ENCODE results near the gene VPS37D. TPM values are rescaled to one million over a fixed set of nuclear protein-coding genes. Genes with fewer than 3 reads are reported as not detected.

Gene VPS37D
- total and polyA plus RNA-seq, 10 of the 15 experiments (the other 5 are each of a cell fraction or from before 2014, with no cell fraction given), result 0.10 to 0.45 (median 0.16) TPM; not detected in 6

DNA sequence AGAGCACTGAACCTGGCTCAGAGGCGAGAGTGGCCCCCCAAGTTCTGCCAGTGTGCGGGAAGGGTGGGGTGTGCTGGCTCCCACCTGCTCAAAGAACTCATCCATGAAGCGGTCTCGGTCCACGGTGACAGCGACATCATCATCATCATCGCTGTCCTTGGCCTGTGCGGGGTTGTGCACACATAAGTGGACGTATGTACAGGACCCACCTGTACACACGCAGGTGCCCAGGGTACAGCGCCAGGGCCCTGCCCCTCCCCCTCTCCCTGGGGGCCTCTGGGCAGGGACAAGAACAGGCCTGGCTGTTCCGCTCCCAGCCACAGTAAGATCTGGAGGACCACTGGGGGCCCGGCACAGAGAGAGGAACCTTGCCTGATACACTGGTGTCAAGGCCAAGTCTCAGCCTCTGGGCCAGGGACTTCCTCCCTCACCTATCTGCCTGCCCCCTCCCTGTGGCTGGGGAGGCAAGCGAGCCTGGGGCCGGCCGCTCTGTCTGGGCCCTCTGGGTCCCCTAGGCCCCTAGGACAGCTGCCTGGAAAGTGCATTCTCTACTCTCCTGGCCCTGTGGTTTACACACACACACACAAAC, 41.4 kb downstream of the VPS37D start (continued):
- TF ChIP-seq, protein P1, sequence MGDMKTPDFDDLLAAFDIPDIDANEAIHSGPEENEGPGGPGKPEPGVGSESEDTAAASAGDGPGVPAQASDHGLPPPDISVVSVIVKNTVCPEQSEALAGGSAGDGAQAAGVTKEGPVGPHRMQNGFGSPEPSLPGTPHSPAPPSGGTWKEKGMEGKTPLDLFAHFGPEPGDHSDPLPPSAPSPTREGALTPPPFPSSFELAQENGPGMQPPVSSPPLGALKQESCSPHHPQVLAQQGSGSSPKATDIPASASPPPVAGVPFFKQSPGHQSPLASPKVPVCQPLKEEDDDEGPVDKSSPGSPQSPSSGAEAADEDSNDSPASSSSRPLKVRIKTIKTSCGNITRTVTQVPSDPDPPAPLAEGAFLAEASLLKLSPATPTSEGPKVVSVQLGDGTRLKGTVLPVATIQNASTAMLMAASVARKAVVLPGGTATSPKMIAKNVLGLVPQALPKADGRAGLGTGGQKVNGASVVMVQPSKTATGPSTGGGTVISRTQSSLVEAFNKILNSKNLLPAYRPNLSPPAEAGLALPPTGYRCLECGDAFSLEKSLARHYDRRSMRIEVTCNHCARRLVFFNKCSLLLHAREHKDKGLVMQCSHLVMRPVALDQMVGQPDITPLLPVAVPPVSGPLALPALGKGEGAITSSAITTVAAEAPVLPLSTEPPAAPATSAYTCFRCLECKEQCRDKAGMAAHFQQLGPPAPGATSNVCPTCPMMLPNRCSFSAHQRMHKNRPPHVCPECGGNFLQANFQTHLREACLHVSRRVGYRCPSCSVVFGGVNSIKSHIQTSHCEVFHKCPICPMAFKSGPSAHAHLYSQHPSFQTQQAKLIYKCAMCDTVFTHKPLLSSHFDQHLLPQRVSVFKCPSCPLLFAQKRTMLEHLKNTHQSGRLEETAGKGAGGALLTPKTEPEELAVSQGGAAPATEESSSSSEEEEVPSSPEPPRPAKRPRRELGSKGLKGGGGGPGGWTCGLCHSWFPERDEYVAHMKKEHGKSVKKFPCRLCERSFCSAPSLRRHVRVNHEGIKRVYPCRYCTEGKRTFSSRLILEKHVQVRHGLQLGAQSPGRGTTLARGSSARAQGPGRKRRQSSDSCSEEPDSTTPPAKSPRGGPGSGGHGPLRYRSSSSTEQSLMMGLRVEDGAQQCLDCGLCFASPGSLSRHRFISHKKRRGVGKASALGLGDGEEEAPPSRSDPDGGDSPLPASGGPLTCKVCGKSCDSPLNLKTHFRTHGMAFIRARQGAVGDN (IDR thresholded peaks at IDR 0.05), result no peak
- TF ChIP-seq, protein P2, sequence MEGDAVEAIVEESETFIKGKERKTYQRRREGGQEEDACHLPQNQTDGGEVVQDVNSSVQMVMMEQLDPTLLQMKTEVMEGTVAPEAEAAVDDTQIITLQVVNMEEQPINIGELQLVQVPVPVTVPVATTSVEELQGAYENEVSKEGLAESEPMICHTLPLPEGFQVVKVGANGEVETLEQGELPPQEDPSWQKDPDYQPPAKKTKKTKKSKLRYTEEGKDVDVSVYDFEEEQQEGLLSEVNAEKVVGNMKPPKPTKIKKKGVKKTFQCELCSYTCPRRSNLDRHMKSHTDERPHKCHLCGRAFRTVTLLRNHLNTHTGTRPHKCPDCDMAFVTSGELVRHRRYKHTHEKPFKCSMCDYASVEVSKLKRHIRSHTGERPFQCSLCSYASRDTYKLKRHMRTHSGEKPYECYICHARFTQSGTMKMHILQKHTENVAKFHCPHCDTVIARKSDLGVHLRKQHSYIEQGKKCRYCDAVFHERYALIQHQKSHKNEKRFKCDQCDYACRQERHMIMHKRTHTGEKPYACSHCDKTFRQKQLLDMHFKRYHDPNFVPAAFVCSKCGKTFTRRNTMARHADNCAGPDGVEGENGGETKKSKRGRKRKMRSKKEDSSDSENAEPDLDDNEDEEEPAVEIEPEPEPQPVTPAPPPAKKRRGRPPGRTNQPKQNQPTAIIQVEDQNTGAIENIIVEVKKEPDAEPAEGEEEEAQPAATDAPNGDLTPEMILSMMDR (IDR thresholded peaks at IDR 0.05 in 2 of 3, conservative IDR thresholded peaks at IDR 0.05 in 1 of 3; ENCODE audit: control insufficient read depth in 2 of 3, extremely low read depth in 1 of 3, insufficient read depth in 1 of 3, low read depth in 3 of 3, low read length in 3 of 3), result no peak
- no peak for TF ChIP-seq RAD21 (IDR thresholded peaks at IDR 0.05; ENCODE audit: insufficient read depth, low read depth, low read length)
- no peak for TF ChIP-seq NFIC (IDR thresholded peaks at IDR 0.05; ENCODE audit: low read depth, low read length)
- TF ChIP-seq TCF3 (IDR thresholded peaks at IDR 0.05; ENCODE audit: borderline replicate concordance, insufficient read depth, low read depth, low read length), result no peak
- no peak for TF ChIP-seq MEF2B (IDR thresholded peaks at IDR 0.05; ENCODE audit: partially characterized antibody, poor library complexity, severe bottlenecking)
- no peak for TF ChIP-seq SP1 (IDR thresholded peaks at IDR 0.05; ENCODE audit: low read depth, low read length)
- no peak for TF ChIP-seq ZNF384 (IDR thresholded peaks at IDR 0.05; ENCODE audit: borderline replicate concordance, low read depth, low read length)
- no peak for TF ChIP-seq SMAD1 (IDR thresholded peaks at IDR 0.05; ENCODE audit: low read depth, partially characterized antibody)

All from GM12878 (cell line).